Activated CD8-positive, alpha-beta memory T cell treated with anti-CD3 and anti-CD28 coated beads, Interleukin-2, amount 10 ng/mL, durations not matched to agents 7 days and 5 days (primary cell): ENCODE results near the gene ZNF143. TPM values are rescaled to one million over a fixed set of nuclear protein-coding genes. Genes with fewer than 3 reads are reported as not detected.
A peak's percentile ranks its signal among the peaks of the same experiment; 100 is the strongest.
"Not testable (repeated sequence)": the region's sequence is repeated elsewhere in the genome, so short reads cannot be mapped to it uniquely, and the experiment has no call there.

Experiments used
- ATAC-seq: fragments of 150-1000 bp; cut with Tn5 transposase; one replicate; pipeline ENCODE4 v1.10.0; 2021; ENCODE audit warnings: moderate library complexity
- CTCF ChIA-PET: fragments of 350-600 bp; sonication (Branson Sonifier 250); formaldehyde crosslinking; loops from one replicate; lab custom pipeline; 2021; ENCODE audit warnings: antibody characterized with exemption; lab: Charles Lee
- DNase-seq: peaks from one replicate; pipeline ENCODE4 v3.0.0-alpha.2; 2020
- H3K27ac Mint-ChIP-seq: one replicate; pipeline ENCODE4 v1.8.0; 2021; ENCODE audit warnings: mild to moderate bottlenecking, mixed read lengths
- H3K27me3 Mint-ChIP-seq: one replicate; pipeline ENCODE4 v1.8.0; 2021; ENCODE audit warnings: mixed read lengths
- H3K36me3 Mint-ChIP-seq: one replicate; pipeline ENCODE4 v1.8.0; 2021; ENCODE audit warnings: mild to moderate bottlenecking, mixed read lengths
- H3K4me1 Mint-ChIP-seq: one replicate; pipeline ENCODE4 v1.8.0; 2021; ENCODE audit warnings: mixed read lengths
- H3K4me3 Mint-ChIP-seq: one replicate; pipeline ENCODE4 v1.8.0; 2021; ENCODE audit warnings: mild to moderate bottlenecking, moderate library complexity, mixed read lengths
- H3K9me3 Mint-ChIP-seq: one replicate; pipeline ENCODE4 v1.8.0; 2022; ENCODE audit warnings: low read depth, mixed read lengths
- total RNA-seq, 2 experiments: library from RNA; stranded (reverse); gene quantifications; one replicate each; pipeline ENCODE4 v1.2.3, GENCODE V29; 2021

ZNF143 gene
- total RNA-seq, 2 experiments from 2014 or later = 39.5 to 44.2 TPM

DNA sequence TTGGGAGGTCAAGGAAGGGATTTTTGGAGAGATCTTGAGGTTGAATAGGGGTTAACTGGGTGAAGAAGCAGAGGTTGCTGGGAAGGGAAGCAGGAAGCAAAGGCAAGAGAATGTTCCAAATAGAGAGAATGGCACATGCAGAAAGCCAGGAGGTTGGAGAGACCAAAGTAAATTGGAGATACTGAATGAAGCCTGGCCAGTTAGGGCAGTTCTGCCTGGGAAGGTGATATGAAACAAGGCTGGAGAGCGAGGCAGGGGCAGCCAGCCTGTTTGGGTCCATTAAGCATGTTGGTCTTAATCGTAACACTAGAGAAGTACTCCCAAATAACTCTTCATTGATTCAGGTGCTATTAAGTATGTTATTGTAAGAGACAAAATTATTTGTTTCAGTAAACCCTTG lies 48.2 kb downstream of the ZNF143 start:
- DNase-seq (no peak), ATAC-seq (no peak)
- Mint-ChIP-seq H3K36me3 (peaks cover 38% of the 10 kb centered on the region), H3K27ac (peak overlapping the region; percentile 1), H3K4me3 (no peak overlapping the region), H3K27me3 (no peaks in the 10 kb centered on the region), H3K9me3 (no peaks in the 10 kb centered on the region), H3K4me1 (peaks cover 13% of the 10 kb centered on the region)
- CTCF ChIA-PET = no interaction called here

DNA sequence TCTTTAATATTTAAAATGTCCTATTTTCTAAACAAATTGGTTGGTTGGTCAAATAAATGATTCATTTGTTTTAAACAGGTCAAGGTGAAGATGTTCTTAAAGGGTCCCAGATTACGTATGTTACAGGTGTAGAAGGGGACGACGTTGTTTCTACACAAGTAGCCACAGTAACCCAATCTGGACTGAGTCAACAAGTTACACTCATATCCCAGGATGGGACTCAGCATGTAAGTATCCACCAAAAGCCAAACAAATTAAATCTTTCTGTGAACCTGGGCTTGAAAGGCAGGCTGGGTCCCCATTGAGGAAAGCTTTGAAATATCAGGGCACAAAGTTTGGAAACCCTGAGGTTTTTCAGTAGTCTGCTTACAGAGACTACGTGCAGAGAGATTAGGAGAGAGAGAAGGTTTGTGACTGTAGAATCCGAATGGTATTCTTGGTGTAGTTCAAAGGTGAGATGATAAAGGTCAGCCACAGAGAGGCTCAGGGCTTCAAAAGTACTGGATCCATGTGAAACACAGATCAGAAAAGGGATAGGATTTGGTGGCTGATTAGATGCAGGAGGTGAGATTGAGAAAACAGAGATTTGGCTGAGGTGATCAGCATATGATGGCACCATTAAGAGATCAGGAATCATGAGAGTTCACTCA lies 51.7 kb downstream of the ZNF143 start:
- ATAC-seq = no peak
- Mint-ChIP-seq H3K36me3 (peaks cover 52% of the 10 kb centered on the region), H3K9me3 (no peaks in the 10 kb centered on the region), H3K4me1 (peaks cover 11% of the 10 kb centered on the region), H3K4me3 (no peak overlapping the region), H3K27ac (no peak overlapping the region), H3K27me3 (no peaks in the 10 kb centered on the region)
- DNase-seq = no peak
- CTCF ChIA-PET = no interaction called here

DNA sequence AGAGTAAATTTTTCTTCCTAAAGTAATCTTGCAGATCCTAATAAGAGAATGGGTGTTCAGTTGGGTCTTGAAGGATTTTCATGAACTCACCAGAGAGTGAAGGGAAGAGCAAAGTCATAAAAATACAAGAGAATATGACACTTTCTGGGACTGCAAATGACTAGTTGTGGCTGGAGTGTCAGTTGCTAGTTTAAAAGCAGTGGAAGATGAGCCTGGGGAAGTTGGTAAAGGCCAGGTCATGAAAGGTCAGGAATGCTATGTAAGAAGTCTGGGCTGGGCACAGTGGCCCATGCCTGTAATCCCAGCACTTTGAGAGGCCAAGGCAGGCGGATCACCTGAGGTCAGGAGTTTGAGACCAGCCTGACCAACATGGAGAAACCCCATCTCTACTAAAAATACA lies 53.8 kb downstream of the ZNF143 start:
- H3K4me3 Mint-ChIP-seq, H3K27me3 Mint-ChIP-seq, H3K9me3 Mint-ChIP-seq, DNase-seq, CTCF ChIA-PET, H3K27ac Mint-ChIP-seq, ATAC-seq: not testable (repeated sequence)
- peaks cover 10% of the 10 kb centered on the region for H3K4me1 Mint-ChIP-seq
- H3K36me3 Mint-ChIP-seq = peaks cover 50% of the 10 kb centered on the region

DNA sequence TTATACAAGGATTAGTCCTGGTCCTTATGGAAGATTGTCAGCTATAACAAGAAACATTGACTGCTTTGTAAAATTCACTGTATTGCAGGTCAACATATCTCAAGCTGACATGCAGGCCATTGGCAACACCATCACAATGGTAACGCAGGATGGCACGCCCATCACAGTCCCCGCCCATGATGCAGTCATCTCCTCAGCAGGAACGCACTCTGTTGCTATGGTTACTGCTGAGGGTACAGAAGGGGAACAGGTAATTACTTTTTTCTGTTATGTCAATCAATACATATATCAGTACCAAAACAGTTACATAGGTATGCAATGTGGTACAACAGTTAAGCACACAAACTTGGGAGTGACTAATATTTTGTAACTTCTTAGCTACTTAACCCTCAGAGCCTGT lies 55.3 kb downstream of the ZNF143 start:
- Mint-ChIP-seq H3K27ac (no peak overlapping the region), H3K9me3 (no peaks in the 10 kb centered on the region), H3K36me3 (peaks cover 43% of the 10 kb centered on the region), H3K4me3 (no peak overlapping the region), H3K27me3 (no peaks in the 10 kb centered on the region), H3K4me1 (peaks cover 1% of the 10 kb centered on the region)
- ATAC-seq (peak; percentile 27), DNase-seq (no peak)
- CTCF ChIA-PET = interaction anchor here (1.0 to 1.4 kb wide), 5 partner anchors 9 to 324 kb away, joined by 3 to 6 read pairs (median 4); no protein-coding TSS in a partner anchor

DNA sequence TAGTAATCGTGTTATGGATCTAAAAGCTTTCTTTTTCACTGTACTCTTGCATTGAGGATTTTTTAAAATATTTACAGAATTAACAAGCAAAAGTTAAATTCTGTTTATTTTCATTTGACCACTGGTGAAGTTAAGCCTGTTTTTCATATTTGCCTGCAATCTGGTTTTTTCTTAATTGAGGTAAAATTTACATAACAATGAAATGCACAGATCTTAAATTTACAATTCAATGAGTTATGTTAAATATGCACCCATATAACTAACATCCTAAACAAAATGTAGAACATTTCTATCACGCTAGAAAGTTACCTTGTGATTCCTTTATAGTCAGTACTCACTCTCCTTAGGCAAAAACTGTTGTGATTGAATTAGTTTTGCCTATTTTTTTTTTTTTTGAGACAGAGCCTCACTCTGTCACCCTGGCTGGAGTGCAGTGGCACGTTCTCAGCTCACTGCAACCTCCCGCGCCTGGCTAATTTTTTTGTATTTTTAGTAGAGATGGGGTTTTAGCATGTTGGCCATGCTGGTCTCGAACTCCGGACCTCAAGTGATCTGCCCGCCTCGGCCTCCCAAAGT lies 58.1 kb downstream of the ZNF143 start:
- CTCF ChIA-PET = interaction anchor here (0.7 to 1.3 kb wide), 4 partner anchors 12 to 230 kb away, joined by 3 to 4 read pairs (median 3); no protein-coding TSS in a partner anchor
- peaks cover 33% of the 10 kb centered on the region for H3K36me3 Mint-ChIP-seq
- no peaks in the 10 kb centered on the region for H3K9me3 Mint-ChIP-seq
- ATAC-seq (no peak), DNase-seq (no peak)
- no peaks in the 10 kb centered on the region for H3K27me3 Mint-ChIP-seq
- no peak overlapping the region for H3K27ac Mint-ChIP-seq
- H3K4me3 Mint-ChIP-seq = no peak overlapping the region
- H3K4me1 Mint-ChIP-seq = no peaks in the 10 kb centered on the region

DNA sequence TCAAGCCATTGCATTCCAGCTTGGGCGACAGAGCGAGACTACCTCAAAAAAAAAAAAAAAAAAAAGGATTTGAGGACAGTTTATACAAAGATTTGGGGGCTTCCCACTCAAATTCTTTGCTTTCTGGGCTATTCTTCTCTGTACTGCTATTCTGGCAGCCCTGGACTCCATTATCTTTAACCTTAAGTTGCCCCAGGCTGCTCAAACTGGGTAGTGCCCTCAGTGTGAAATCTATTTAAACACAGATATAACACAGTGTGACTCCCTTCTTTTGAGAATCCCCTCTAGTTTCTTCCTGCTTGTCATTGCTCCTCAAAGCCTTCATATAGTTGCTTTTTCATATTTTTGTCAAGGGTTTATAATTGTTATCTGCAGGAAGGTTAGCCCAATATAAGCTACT lies 63.2 kb downstream of the ZNF143 start:
- Mint-ChIP-seq H3K4me3 (no peak overlapping the region), H3K36me3 (peaks cover 16% of the 10 kb centered on the region), H3K4me1 (no peaks in the 10 kb centered on the region), H3K27ac (no peak overlapping the region), H3K27me3 (no peaks in the 10 kb centered on the region), H3K9me3 (no peaks in the 10 kb centered on the region)
- ATAC-seq (no peak), DNase-seq (no peak)
- CTCF ChIA-PET = interaction anchor here (3.5 kb wide), 1 partner anchor 11 kb away, joined by 19 read pairs; no protein-coding TSS in a partner anchor

DNA sequence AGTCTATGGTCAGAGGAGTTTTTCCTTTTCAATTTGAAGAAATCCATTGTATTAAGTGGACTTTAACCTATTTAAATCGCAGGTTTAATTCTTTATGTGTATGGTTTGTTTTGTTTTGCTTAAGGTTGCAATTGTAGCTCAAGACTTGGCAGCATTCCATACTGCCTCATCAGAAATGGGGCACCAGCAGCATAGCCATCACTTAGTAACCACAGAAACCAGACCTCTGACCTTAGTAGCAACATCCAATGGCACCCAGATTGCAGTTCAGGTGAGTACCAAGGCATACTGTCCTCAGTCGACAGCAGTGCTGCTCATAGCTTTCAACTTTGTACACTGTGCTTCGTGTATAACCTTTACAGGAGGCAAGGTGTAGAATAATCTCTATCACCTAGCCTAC lies 64.3 kb downstream of the ZNF143 start:
- DNase-seq (no peak), ATAC-seq (no peak)
- Mint-ChIP-seq H3K4me1 (no peaks in the 10 kb centered on the region), H3K36me3 (peaks cover 16% of the 10 kb centered on the region), H3K4me3 (no peak overlapping the region), H3K27me3 (no peaks in the 10 kb centered on the region), H3K9me3 (no peaks in the 10 kb centered on the region), H3K27ac (no peak overlapping the region)
- CTCF ChIA-PET = interaction anchor here (0.9 to 3.5 kb wide), 3 partner anchors 8 to 18 kb away, joined by 3 to 19 read pairs (median 5); no protein-coding TSS in a partner anchor

DNA sequence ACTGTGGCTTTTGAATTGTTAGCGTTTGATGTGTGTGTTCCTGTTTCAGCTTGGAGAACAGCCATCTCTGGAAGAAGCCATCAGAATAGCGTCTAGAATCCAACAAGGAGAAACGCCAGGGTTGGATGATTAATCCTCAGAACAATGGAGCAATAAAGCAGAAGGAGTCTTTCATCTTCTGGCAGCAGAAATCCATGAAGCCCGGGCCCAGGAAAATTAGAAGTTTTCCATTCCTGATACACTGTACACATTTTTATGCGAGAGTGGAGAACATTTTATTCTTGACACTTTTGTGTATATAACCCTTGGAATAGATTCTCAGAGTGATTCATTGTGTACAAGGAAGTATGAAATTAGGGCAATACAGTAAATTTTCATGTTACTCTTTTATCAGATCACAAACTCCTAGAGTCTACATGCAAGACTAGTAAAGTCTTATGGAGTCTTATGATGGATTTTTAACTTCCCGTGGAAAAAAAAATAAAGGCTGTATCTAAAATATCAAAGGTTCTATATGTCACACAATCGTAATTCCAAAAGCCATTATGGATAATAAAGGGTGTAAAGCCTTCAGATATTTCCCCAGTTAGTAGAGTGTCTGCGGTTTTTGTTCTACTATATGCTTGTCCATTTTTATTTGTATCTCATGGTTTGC lies 66.8 kb downstream of the ZNF143 start:
- no peak for DNase-seq
- no peak for ATAC-seq
- CTCF ChIA-PET = interaction anchor here (2.0 to 2.9 kb wide), 2 partner anchors 8 to 86 kb away, joined by 8 to 10 read pairs; no protein-coding TSS in a partner anchor
- H3K4me3 Mint-ChIP-seq = no peak overlapping the region
- no peak overlapping the region for H3K27ac Mint-ChIP-seq
- no peaks in the 10 kb centered on the region for H3K27me3 Mint-ChIP-seq
- no peaks in the 10 kb centered on the region for H3K9me3 Mint-ChIP-seq
- H3K36me3 Mint-ChIP-seq = peaks cover 15% of the 10 kb centered on the region
- H3K4me1 Mint-ChIP-seq = no peaks in the 10 kb centered on the region

DNA sequence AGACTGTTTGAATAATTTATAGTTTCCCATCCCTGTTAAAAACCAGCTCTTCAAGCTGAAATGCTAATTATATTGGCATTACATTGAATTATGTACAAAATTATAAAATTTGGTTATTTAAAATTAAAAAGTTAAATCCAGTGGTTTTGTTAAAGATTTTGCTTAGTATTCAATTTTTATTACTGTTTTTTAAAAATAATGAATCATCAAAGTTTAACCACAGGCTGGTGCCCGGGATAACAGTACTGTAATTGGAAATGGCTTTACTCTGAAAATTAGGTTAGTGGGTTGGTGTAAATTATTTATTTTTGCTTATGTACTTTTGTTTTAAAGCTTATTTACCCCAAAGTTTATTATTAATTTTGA lies 67.3 kb downstream of the ZNF143 start:
- Mint-ChIP-seq H3K27me3 (no peaks in the 10 kb centered on the region), H3K36me3 (peaks cover 13% of the 10 kb centered on the region), H3K4me3 (no peak overlapping the region), H3K27ac (no peak overlapping the region), H3K9me3 (no peaks in the 10 kb centered on the region), H3K4me1 (no peaks in the 10 kb centered on the region)
- ATAC-seq (no peak), DNase-seq (no peak)
- CTCF ChIA-PET = interaction anchor here (2.9 kb wide), 1 partner anchor 86 kb away, joined by 8 read pairs; no protein-coding TSS in a partner anchor

DNA sequence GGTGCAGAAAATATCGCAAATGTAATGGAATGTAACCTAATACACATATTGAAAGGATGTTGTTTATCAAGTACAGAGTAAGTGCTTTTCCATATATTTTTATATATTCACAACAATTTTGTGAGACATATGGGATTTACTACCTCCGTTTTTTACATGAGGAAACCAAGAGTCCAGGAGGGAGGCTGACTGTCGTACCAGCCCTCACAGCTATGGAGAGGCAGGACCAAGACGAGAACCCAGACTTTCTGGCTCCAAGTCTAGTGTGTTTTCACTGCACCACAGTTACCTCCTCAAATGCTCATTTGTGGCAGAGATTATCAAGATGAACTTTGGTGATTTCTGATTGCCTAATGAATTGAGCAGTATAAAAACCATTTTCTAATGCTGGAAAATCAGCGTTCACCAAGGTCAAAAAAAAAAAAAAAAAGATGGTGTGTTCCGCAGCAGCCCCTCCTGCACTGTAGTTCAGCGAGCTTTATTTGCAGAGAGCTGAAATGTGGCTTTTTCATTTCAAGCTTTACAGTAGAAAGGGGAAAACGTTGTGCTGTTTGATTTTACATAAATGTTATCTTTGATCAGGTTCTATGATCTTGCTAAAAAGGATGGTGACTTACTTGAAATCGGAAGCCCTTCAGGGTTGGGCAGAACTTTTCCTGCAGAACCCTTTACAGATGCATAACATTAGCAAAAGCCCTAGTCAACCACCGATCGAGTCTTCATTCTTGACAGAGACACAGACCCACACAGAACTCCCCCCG lies 67.9 kb downstream of the ZNF143 start:
- DNase-seq = no peak
- Mint-ChIP-seq H3K9me3 (no peaks in the 10 kb centered on the region), H3K27ac (no peak overlapping the region), H3K36me3 (peaks cover 12% of the 10 kb centered on the region), H3K27me3 (no peaks in the 10 kb centered on the region), H3K4me1 (no peaks in the 10 kb centered on the region), H3K4me3 (no peak overlapping the region)
- ATAC-seq = no peak
- CTCF ChIA-PET = interaction anchor here (1.0 to 2.9 kb wide), 2 partner anchors 85 to 219 kb away, joined by 3 to 8 read pairs; no protein-coding TSS in a partner anchor

DNA sequence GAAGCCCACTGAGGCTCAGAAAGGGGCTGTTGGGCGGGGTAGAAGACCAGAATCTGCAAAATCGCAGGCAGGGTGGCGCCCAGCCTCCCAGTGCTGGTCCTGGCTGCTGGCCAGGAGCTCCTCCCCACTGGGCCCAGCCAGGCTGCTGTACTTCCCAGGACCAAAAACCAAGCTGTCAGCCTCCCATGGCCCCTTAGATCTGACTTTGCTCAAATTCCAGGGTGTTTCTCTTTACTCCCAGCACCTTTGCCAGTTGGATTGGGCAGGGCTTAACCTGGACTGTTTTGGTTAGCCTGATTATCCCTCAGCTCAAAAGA lies 68.5 kb downstream of the ZNF143 start:
- CTCF ChIA-PET = interaction anchor here (0.8 to 2.9 kb wide), 4 partner anchors 11 to 218 kb away, joined by 3 to 8 read pairs (median 3); no protein-coding TSS in a partner anchor
- no peaks in the 10 kb centered on the region for H3K4me1 Mint-ChIP-seq
- H3K27ac Mint-ChIP-seq = no peak overlapping the region
- no peaks in the 10 kb centered on the region for H3K27me3 Mint-ChIP-seq
- DNase-seq (no peak), ATAC-seq (no peak)
- H3K36me3 Mint-ChIP-seq = peaks cover 12% of the 10 kb centered on the region
- H3K4me3 Mint-ChIP-seq = no peak overlapping the region
- no peaks in the 10 kb centered on the region for H3K9me3 Mint-ChIP-seq

DNA sequence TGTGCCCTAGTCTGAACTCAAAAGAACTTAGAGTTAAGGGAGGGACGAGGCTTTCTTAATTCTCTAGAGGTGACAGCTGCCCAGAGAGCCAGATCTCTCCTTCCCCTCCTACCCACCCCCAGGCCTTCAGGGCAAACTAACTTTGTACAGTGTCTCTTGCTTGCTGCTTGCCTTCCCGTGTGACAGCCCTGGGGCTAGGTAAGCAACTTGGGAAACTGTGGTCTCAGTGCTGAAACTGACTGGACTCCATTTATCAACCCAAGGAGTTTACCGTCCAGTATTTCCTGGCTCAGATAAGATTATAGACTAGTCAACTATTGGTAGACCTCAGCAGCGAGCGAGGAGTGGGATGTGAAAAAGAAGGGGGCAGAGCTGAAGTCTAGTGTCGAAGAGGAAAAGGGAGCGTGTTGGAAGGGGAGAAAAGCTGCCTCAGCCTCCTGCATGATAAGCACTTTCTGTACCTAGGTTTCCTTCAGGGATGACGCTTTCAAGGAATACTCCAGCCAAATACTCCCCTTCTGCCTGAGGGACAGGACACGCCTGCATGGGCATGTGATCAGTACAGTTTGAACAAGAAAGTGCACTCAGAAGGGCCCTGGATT lies 69.3 kb downstream of the ZNF143 start:
- Mint-ChIP-seq H3K4me1 (peaks cover under 1% of the 10 kb centered on the region), H3K27ac (no peak overlapping the region), H3K36me3 (peaks cover 12% of the 10 kb centered on the region), H3K4me3 (no peak overlapping the region), H3K27me3 (no peaks in the 10 kb centered on the region), H3K9me3 (no peaks in the 10 kb centered on the region)
- no peak for ATAC-seq
- CTCF ChIA-PET = interaction anchor here (0.8 to 2.9 kb wide), 4 partner anchors 10 to 218 kb away, joined by 3 to 8 read pairs (median 3); no protein-coding TSS in a partner anchor
- DNase-seq = no peak
